Keratinocyte (primary cell): ENCODE results near the gene SDHAF2. TPM values are rescaled to one million over a fixed set of nuclear protein-coding genes. Genes with fewer than 3 reads are reported as not detected.

Experiments used
- DNase-seq: peaks from one replicate; pipeline ENCODE4 v3.0.0-alpha.2; 2011; ENCODE audit warnings: low read depth, missing footprints, low spot score
- FAIRE-seq: peaks from 2 replicates; lab custom pipeline; 2011; peaks lifted over from hg19 to GRCh38; lab: Jason Lieb, UNC
- H2AFZ ChIP-seq: 2 replicates; pipeline ENCODE4 v1.6.0; 2012; ENCODE audit warnings: low read length, control low read depth, inconsistent platforms; ENCODE audit not compliant: control insufficient read depth
- H3K27ac ChIP-seq: 2 replicates; pipeline ENCODE4 v1.5.1; 2011; ENCODE audit warnings: low read length; ENCODE audit not compliant: control insufficient read depth, insufficient read depth
- H3K27me3 ChIP-seq: 3 replicates; pipeline ENCODE4 v1.6.0; 2011; ENCODE audit warnings: low read length; ENCODE audit not compliant: control insufficient read depth, insufficient read depth; ENCODE audit errors: extremely low read depth
- H3K36me3 ChIP-seq, 2 experiments: 2 replicates in 1 of 2; 3 replicates in 1 of 2; pipeline ENCODE4 v1.5.1; 2011; ENCODE audit warnings: low read length in 2 of 2, mild to moderate bottlenecking in 1 of 2; ENCODE audit not compliant: control insufficient read depth in 2 of 2, insufficient read depth in 2 of 2; ENCODE audit errors: extremely low read depth in 1 of 2
- H3K4me1 ChIP-seq: 3 replicates; pipeline ENCODE4 v1.5.1; 2011; ENCODE audit warnings: low read length; ENCODE audit not compliant: control insufficient read depth, insufficient read depth; ENCODE audit errors: extremely low read depth
- H3K4me2 ChIP-seq: 3 replicates; pipeline ENCODE4 v1.6.0; 2011; ENCODE audit warnings: low read depth, low read length; ENCODE audit not compliant: control insufficient read depth, insufficient read depth; ENCODE audit errors: extremely low read depth
- H3K4me3 ChIP-seq, 3 experiments: fragments of 200-600 bp in 1 of 3; sonication (generic) in 1 of 3; 2 replicates in 2 of 3; 3 replicates in 1 of 3; pipeline ENCODE4 v1.5.1; 2011 to 2016; ENCODE audit warnings: low read length in 3 of 3, mild to moderate bottlenecking in 3 of 3, control low read depth in 2 of 3, inconsistent platforms in 1 of 3, low read depth in 1 of 3, mixed read lengths in 1 of 3, mixed run types in 1 of 3, moderate library complexity in 1 of 3; ENCODE audit not compliant: control insufficient read depth in 2 of 3, insufficient read depth in 2 of 3; ENCODE audit errors: extremely low read depth in 1 of 3
- H3K79me2 ChIP-seq: 2 replicates; pipeline ENCODE4 v1.6.0; 2012; ENCODE audit warnings: low read length; ENCODE audit not compliant: control insufficient read depth, insufficient read depth
- H3K9ac ChIP-seq: 3 replicates; pipeline ENCODE4 v1.6.0; 2011; ENCODE audit warnings: low read length; ENCODE audit not compliant: control insufficient read depth, insufficient read depth; ENCODE audit errors: extremely low read depth
- H3K9me1 ChIP-seq: 3 replicates; pipeline ENCODE4 v1.6.0; 2011; ENCODE audit warnings: low read length; ENCODE audit not compliant: control insufficient read depth, insufficient read depth; ENCODE audit errors: extremely low read depth
- H3K9me3 ChIP-seq: 2 replicates; pipeline ENCODE4 v1.5.1; 2012; ENCODE audit warnings: low read depth, low read length; ENCODE audit not compliant: control insufficient read depth
- H4K20me1 ChIP-seq: 3 replicates; pipeline ENCODE4 v1.6.0; 2011; ENCODE audit warnings: low read length; ENCODE audit not compliant: control insufficient read depth, insufficient read depth; ENCODE audit errors: extremely low read depth
- CTCF ChIP-seq, 3 experiments: IDR thresholded peaks in 1 of 3; conservative IDR thresholded peaks in 1 of 3; optimal IDR thresholded peaks in 1 of 3; 2 replicates in 2 of 3; 3 replicates in 1 of 3; pipeline versions ENCODE3 to v1.5.1; 2011; ENCODE audit warnings: low read length in 3 of 3, mild to moderate bottlenecking in 3 of 3, moderate library complexity in 2 of 3, control low read depth in 1 of 3, inconsistent platforms in 1 of 3; ENCODE audit not compliant: insufficient read depth in 2 of 3; ENCODE audit errors: extremely low read depth in 1 of 3
- EZH2 ChIP-seq: IDR thresholded peaks from one replicate; pipeline ENCODE4 v1.6.1; 2012; ENCODE audit warnings: inconsistent platforms, mild to moderate bottlenecking, low read length, moderate library complexity
- dilution Hi-C: fragments of 300-500 bp; cut with MboI; formaldehyde crosslinking; loops from one replicate; pipeline ENCODE4 v1.7.0; 2020; ENCODE audit warnings: low sequenced_read_pairs; ENCODE audit not compliant: extremely low pct_ligation_motif_present
- polyA plus RNA-seq, 5 experiments: library from polyadenylated mRNA; depleted of rRNA in 3 of 5; stranded (reverse) in 3 of 5; stranded (forward) in 1 of 5; unstranded in 1 of 5; fragments of >200 nt; gene quantifications; 1 replicate in 1 of 5; 2 replicates in 3 of 5; 3 replicates in 1 of 5; pipeline versions ENCODE4 v1.2.1 to v1.2.3, GENCODE V29; 2011 to 2012; ENCODE audit warnings: missing spikeins in 2 of 5, low read depth in 1 of 5, low replicate concordance in 1 of 5

SDHAF2 gene
- polyA plus RNA-seq, 1 donor (not counting 4 experiments of a cell fraction or from before 2014, with no cell fraction given): 56.4 TPM

GRCh38 chr11:61384271-61385242 is 45.4 kb upstream of the SDHAF2 start:
- H3K9me3 ChIP-seq: no peaks in the 10 kb centered on the region
- no peak overlapping the region for H3K4me3 ChIP-seq
- H3K9me1 ChIP-seq: no peaks in the 10 kb centered on the region
- H3K36me3 ChIP-seq: no peaks in the 10 kb centered on the region
- no peak overlapping the region for H3K27ac ChIP-seq
- H4K20me1 ChIP-seq: no peaks in the 10 kb centered on the region
- no peak for TF ChIP-seq EZH2
- peak; percentile 40 to 67 (median 51) for TF ChIP-seq CTCF (optimal IDR thresholded peaks at IDR 0.05 in 1 of 3, IDR thresholded peaks at IDR 0.05 in 1 of 3, conservative IDR thresholded peaks at IDR 0.05 in 1 of 3; ENCODE audit: extremely low read depth in 1 of 3, insufficient read depth in 2 of 3, low read length in 3 of 3)
- peaks cover 2% of the 10 kb centered on the region for H3K4me1 ChIP-seq
- no peak overlapping the region for H2AFZ ChIP-seq
- dilution Hi-C loops: no loop called here
- no peak overlapping the region for H3K4me2 ChIP-seq
- no peaks in the 10 kb centered on the region for H3K79me2 ChIP-seq
- no peak overlapping the region for H3K9ac ChIP-seq
- FAIRE-seq (no peak), DNase-seq (no peak)
- H3K27me3 ChIP-seq: no peaks in the 10 kb centered on the region

- Histone ChIP-seq H4K20me1 (no peaks in the 10 kb centered on the region), H3K9ac (no peak overlapping the region), H3K79me2 (no peaks in the 10 kb centered on the region), H3K9me1 (no peaks in the 10 kb centered on the region), H3K36me3 (peaks cover 0 to 3% of the 10 kb centered on the region in 2 experiments), H3K4me1 (peaks cover 27% of the 10 kb centered on the region), H3K9me3 (no peaks in the 10 kb centered on the region), H3K4me3 (no peak overlapping the region), H3K4me2 (no peak overlapping the region), H2AFZ (no peak overlapping the region), H3K27me3 (no peaks in the 10 kb centered on the region), H3K27ac (no peak overlapping the region)
- FAIRE-seq (no peak), DNase-seq (no peak)
- TF ChIP-seq CTCF (optimal IDR thresholded peaks at IDR 0.05 in 1 of 3, IDR thresholded peaks at IDR 0.05 in 1 of 3, conservative IDR thresholded peaks at IDR 0.05 in 1 of 3; ENCODE audit: extremely low read depth in 1 of 3, insufficient read depth in 2 of 3, low read length in 3 of 3) (no peak), EZH2 (no peak)
- dilution Hi-C loops: no loop called here
These were observed 39.8 kb upstream of the SDHAF2 start for GRCh38 chr11:61390161-61390560.
